Hematopoietic multipotent progenitor cell treated with erythropoietin and hydrocortisone succinate and interleukin-3 and kit ligand, for 4 days (in vitro differentiated cells): ENCODE data around the gene ITSN2.

Source experiments
- DNase-seq: peaks from one replicate; pipeline ENCODE4 v3.0.0-alpha.2; 2015

Gene ITSN2

DNA sequence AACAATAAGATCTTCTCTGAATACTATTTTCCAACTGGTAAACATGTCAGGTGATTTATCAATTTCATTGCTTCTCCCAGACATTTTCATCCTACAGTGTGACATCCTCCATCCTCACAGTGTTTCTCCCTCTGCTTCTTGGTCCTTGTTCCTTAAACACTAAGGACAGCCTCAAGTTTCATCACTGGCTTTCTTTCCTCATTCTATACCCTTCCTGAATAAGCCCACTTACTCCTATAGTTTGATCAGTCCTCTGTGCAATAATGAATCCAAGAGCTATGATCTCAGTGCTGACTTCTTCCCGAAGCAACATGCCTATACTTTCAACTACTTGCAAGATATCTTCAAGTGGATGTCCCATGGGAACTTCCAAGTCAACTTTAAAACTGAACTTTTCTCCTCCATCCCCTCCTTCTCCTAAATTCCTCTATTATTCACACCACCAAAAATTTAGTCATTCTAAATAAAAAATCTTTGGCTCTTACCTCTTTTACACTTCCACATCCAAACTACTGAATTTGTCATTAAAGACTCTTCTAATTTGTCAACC, 97.8 kb downstream of the ITSN2 start:
- no peak for DNase-seq

DNA sequence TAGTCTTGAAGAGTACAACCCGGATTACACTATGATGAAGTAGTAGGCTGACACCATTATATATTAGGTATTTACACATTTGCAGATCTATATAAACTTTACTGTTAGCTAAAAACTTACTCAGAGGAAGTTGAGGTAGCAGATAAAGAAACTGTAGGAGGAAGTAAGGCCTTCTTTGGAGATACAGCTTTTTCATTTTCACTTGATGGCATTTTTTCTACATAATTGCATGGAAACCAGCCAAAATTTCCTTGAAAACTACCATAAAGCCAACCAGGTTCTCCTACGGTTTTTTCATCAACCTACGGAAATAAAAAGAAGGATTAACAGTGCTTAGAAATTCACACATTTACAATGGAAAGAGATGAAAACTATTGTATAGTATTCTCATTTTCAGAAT, 98.9 kb downstream of the ITSN2 start:
- DNase-seq, result peak; percentile 47

DNA sequence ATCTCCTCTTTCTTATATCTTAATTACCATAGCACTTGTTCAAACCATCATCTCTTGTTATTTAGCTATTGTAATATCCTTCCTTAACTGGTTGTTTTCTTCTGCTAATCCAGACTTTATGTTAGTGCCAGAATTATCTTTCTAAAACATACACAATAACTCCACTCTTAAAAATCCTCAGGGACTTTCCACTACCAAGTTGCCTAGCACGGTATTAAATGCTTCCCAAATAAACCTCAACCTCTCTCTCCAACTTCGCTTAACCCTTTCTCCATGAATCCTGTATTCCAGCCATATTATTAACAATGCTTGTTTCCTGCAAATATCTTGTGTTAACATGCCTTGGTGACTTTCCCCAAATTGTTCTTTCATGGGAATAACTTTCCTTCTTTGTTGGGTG, 101.0 kb downstream of the ITSN2 start:
- DNase-seq, result no peak

DNA sequence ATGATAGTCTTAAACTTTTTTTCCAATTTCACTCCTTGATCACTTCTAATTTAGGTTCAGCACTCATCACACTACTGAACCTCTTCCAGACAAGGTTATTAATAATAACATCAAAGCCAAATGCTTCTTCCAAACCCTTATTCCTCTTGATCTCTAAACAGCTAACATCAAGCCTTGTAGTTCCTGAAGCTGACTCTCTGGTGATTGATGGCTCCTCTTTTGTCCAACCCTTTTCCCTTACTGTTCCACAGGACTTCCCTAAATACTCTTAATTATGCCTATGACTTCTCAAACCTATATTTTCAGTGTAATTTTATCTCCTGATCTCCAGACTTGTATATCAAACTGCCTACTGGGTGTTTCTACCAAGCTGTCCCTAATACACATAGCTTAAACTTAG, 101.6 kb downstream of the ITSN2 start:
- no peak for DNase-seq

DNA sequence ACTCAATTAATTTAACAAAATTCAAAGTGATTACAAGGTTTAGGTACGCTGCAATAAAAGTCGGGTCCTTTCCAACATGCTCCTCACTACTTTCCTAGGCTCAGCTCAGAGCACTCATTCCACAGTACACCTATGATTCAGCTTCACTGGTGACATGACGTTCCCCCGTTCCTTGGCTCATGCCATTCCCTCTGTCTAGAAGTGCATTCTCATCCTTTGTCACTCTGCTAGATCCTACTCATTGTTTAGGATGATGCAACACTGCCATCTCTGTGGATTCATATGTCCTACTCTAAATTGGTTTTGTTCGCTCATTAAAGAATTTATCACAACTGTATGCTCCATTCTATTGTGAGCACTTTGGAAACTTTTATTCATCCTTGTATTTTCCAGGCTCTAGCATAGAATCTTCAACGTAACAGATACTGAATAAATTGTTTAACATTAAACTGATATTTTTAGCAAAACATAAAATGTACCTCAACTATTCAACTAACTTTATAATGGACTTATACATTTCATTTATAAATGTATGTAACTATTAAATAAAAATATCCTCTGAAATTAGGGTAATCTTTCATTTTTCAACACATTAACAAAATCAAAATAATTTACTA, 106.9 kb downstream of the ITSN2 start:
- DNase-seq, result no peak

DNA sequence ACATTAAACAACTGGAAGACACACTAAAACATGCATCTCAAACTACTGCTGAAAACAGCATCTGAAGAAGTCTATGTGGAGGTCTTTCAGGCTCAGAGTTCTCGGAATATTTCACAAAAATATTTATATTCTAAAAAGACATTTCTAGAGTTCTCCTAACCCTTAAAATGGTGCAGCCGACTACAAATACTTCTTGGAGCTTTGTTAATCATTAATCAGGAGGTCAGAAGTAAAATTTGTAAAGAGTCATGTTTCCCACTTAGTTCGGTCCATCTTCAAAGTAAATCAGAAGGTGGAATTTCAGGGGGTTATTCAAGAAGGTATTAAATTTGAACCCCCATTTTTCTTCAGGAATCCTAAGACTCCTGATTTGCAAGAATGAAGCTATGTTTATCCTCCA, 112.7 kb downstream of the ITSN2 start:
- DNase-seq, result no peak

DNA sequence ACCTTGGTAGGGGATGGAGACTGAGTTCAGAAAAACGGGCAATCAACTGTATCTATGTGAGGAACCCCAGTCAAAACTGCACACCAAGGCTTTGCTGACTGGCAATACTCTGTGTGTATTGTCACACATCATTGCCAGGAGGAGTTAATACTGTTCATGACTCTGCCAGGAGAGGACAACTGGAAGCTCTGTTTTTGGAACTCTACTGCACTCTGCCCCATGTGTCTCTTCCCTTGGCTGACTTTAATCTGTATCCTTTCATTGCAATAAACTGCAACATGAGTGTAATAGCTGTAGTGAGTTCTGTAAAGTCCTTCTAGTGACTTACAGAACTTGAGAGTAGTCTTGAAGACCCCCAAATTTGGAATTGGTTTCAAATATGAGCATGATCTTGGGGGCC, 113.2 kb downstream of the ITSN2 start:
- DNase-seq, result no peak

DNA sequence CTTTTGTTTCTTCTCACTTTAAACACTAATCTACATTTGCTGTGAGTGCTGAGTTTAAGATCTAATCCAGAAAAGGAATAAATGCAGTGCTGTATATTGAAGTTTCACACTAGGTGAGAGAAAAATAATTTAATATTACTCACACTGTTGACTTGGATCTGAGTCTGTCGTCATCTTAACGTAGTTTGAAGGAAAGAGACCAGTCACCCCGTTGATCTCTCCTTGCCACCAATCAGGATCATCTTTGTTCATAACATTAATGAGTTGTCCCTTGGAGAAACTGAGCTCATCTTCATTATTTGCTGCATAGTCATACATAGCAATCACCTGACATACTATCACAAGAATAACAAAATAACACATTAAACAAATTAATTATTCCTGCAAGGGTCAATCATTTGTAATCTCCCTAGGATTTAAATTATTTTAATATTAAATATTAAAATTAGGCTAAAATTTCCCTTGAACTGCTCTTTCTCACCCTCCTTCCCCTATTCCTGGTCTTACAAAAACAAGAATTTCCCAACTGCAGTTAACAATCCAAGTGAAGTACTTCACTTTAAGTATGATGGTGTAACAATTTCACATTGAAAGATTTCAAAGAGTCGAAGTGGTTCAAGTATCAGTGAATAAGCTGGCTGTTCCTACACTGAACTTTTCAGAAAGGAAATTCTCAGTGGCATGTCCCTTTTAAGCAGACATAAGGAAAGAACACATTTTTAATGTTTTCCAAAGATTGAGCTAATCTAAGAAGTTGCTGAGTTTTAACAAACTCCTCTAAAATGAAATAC, 114.2 kb downstream of the ITSN2 start:
- DNase-seq, result no peak

DNA sequence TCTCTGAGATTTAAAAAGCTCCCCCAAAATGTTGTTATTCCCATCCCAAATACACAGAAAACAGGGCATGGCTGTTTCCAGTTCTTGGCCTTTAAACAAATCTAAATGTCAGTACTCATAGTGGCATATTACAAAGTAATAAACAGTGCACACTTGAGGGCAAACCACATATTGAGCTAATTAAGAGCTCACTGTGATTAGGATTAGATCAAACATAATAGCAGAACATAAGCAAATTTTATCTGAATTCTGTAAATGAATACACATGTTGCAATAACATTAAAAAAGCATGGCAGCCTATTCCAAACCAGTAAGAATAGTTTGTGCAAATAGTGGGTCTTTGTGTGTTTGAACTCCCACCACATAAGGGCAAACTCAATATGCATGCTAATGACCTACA, 118.8 kb downstream of the ITSN2 start:
- no peak for DNase-seq

DNA sequence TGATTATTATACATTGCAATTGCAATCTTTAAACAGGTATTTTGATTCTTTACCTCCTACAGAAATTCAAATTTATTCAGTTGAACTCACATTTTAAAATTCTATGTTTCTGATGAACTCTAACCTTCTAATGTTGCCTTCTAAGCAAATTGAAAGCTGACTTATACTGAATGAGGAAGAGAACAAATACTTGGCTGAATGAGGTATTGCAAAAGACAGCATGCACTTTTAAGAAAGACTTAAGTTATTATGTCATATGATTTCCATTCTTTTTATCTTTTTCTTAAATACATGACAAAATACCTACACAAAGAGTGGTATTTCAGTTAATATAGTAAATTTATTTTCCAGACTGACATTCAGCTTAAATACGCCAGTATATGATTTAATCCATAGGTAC, 120.8 kb downstream of the ITSN2 start:
- peak; percentile 11 for DNase-seq

DNA sequence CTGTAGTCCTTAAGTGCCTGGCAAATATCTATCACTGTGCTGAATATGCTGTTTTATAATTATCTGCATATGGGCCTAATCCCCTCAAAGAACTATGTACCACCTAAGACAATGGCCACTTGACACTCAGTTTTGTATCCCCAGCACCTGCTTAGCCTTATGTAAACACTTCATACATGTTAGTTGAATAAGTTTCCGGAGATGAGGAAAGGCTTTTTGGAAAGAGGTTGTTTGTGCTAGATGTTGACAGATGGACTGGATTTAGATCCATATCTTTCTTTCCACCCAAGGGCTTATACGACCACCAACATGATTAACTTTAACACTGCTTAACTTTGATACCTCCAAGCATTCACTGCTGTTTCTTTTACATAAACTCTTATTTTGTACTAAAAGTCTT, 122.2 kb downstream of the ITSN2 start:
- no peak for DNase-seq

DNA sequence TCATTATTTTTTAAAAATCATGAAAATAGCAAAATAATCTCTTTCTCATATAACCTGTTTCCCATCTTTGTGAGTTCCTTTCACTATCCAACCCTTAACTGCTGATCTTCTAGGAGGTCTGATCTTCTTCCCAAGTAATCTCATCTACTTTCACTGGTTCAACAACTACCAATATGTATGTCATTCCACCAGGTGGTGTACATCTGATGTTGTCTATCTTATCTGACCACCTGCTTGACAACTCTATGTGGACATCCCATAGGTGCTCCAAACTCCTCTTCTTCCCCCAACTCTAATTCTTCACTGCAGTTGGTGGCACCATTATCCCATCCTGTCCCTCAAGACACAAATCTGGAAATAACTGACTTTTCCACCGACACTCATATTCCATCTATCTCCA, 123.0 kb downstream of the ITSN2 start:
- peak; percentile 18 for DNase-seq

DNA sequence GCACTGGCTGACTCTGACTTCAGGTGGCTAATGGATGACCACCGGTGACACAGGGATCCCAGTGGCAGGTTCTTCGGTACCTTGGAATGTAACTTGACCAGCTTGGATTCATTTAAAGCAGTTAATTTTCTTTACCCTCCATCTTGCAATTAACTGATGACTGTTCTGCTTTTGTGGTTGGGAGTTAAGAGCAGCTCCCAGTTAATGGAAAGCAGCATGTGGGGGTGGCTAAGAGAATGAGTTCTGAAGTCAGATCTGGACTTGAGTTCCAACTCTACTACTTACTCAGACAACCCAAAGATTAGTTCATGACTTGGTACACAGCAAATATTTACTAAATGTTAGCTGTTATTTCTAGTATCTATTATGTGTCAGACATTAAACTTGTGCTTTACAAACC, 127.0 kb downstream of the ITSN2 start:
- DNase-seq, result peak; percentile 10

DNA sequence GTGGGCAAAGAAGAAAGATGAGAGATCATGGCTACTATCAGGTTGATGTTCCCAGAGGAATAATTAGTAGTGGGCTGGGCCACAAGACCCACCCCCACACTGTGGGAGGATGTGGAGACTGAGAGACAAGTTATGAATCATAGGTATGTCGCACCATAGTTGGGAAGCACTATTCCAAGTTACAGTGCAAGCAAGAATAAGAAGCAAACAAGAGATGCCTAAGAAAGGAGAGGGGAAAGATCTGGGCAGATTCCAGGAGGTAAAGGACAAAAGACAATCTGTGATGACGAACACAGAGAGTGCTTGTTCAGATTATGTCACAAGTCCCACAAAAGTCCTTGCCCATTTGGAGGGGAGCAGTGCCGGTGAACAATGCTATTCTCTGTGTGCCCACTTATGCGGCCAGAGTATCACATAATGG, 128.9 kb downstream of the ITSN2 start:
- no peak for DNase-seq

DNA sequence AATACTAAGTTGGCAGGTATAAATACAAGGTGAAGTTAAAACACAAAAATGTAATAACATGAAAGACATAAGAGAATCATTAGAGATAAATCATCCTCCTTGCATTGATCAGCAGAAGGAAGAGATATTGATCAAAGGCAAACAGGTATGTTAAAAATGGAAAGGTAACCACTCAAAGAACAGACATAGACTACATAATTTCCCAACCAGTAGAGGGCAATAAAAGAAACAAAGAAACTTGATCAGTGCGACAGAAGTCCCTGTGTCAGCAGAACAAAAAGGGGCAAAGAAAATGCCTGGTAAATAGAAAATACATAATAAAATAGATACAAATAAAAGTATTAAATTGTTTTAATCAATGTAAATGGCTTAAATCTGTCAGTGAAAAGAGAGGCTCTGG, 131.9 kb downstream of the ITSN2 start:
- DNase-seq, result peak; percentile 57

DNA sequence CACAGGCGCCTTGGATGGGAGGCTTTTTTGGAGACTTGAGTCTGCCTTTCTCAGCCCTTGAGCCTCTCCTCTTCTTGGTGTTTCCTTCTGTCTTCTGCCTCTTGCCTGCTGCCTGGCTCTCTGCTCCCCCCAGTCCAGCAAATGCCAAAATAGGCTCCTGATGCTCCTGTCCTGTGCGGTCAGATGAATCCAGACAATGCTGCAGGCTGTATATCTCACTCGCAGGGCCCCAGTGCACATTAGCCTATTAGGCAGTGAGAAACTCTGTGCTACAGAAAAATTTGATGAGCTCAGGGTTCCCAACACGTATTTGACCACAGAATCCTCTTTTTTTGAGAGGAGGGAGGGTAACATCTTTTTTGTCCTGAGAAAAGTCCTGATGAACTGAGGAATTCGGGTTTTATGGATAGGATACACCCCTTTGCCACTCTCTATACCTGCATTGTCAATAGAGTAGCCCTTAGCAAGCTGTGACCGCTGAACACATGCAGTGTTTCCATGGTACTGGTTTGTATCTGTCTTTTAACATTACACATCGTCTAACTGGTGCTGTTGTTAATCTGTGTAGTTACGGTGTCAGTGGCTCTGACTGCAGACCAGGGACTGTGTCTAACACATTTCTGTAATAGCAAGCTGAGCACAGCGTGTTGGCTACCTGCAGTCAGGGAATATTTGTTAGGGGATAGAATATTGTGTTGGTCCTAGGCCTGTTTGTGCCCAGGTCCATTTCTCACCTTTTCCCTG, 134.7 kb downstream of the ITSN2 start:
- DNase-seq, result no peak

DNA sequence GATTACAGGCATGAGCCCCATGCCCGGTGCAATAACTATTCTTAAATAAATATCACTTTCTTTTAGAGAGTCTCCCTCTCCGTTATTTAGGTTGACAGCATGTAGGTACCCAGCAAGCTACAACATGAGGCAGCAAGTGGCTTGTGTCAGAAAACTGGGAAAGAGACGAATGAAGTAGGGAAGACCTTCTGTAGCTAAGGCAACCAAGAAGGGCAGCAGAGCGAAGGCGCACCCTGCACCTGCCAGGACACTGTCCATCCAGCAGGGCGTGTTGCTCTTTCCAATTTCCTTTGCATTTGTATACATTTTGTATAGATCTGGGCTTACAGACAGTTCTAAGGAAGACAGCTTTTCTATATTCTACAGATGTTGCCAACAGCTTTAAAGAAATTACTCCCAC, 137.4 kb downstream of the ITSN2 start:
- no peak for DNase-seq

DNA sequence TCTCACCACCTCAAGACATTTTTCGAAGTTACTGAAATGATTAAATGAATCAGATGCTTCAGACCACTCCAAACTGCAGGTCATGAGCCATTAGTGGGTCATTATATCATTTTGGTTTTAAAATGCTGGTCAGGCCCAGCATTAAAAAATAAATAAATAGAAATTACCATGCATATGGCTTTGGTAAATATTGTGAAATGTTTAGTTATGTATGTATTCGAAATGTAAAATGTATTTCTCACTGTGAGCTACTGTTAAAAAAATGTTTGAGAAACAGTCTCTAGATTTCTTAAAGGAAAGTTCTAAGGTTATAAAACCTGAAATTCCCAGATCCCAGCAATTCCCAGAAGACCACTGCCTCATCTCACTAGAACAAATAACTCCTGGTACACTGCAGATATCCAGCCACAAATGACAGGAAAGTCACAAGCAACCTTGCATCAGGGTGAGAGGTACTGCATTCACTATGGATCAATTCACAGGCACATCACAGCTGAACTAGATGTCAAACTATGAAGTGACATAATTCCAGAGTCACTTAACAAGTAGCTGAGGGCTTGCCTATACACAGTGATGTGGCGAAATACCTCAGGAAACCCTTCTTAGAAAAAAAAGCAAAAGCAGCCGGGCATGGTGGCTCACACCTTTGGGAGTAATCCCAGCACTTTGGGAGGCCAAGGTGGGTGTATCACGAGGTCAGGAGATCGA, 138.8 kb downstream of the ITSN2 start:
- no peak for DNase-seq

DNA sequence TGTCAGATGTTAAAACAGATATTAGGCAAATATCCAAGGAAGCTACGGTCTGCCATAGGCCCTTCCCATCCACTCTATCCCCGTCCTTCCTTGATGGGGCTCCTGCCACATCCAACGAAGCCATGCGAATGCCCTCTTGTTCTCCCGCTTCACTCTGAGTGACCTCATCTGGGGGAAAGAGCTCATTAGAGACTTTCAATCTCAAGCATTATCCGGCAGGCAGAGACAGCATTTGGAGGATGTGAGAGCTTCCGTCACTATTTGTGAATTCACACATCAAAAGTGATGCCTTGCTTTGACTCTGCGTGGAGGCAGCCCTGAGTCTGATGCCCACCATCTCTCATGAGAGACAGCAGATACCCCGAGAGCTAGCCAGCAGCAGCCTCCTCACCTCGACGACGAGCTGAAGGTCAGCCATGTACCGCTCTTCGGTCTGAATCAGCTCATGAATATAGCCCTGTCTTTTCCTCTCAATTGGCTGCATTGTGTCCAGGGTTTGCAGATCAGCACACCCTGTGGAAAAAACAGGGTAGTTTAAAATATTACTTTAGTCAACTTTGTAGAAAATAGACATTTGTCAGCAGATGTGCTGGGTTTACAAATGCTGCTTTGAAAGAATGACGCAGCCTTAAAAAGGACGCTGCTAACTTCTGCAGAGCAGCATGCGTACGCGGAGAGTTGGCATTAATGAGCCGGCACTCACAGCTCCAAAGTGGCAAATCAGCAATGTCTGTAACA, 139.6 kb downstream of the ITSN2 start:
- no peak for DNase-seq

DNA sequence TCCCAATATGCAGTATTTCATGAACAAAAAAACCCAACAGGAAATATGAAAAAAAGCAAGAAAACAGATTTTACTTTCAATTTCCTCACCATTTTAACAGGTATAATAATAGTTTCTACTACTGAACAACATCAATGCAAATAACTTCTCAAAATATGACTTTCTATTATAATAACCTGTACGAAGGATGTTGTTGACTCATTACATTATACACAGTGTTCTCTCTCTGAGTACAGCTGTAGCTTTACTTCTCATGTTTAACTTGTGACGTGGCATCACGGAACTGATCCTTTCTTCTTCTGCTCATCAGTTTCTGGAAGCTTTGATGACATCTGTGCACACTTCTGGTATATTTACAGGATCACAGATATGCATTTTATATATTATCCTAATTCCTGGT, 145.5 kb downstream of the ITSN2 start:
- DNase-seq, result no peak

DNA sequence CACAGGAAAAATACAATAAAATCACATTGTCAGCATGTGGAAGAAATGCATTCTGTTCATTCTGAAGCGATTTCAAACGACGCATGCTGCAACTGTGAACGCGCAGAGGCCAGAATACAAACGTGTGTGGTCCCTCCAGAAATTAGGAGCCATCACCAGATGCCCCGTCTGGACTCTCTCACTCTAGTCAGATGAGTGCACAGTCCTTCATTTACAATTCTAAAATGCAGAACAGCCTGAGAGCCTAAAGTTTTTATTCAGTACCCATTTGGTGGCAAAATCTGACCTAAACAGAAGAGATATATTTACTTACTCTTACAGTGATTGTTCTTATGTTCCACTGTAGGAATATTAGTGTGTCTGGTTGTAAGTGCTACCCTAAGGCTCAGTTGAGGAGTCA, 148.9 kb downstream of the ITSN2 start:
- no peak for DNase-seq

DNA sequence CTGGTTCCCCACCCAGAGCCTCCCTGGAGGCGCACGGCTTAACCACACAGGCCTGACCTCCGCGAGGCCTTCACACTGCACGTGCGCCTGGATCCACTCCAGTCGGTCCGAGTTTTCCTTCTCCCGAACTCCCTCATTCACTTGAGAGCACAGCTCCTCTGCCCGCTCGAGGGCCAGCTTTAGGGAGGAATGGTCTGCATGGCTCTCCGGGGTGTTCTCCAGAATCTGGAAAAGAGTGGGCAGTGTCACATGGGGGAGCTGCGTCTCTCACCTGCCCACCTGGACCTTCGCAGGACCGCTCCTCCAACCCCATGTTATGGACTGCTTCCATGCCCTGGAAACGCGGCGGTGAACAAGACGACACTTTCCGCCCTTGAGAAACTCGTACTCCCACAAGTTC, 149.6 kb downstream of the ITSN2 start:
- DNase-seq, result no peak

DNA sequence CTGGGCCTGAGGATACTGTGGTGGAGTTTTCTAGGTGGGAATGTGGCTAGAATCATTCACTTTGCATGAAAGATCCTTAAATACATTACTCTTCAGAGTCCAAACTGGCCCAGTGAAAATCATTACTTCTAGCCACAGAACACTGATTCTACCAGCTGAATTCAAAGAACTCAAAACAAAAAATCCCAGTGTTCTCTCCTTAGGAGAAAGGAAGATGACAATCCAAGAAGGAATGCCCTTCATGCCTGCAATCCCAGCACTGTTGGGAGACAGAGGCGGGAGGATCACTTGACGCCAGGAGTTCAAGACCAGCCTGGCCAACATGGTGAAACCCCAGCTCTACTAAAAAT, 150.3 kb downstream of the ITSN2 start:
- no peak for DNase-seq
